Fibroblast of lung (primary cell): ENCODE results near the gene DHDDS.

Experiments
- CTCF ChIP-seq, 2 donors: IDR thresholded peaks in 1 of 2; conservative IDR thresholded peaks in 1 of 2; 1 replicate in 1 of 2; 2 replicates in 1 of 2; pipeline ENCODE4 v1.5.1; 2011 to 2012; ENCODE audit warnings: low read length in 2 of 2, control low read depth in 1 of 2, inconsistent platforms in 1 of 2, low read depth in 1 of 2, mild to moderate bottlenecking in 1 of 2
- EZH2 ChIP-seq: IDR thresholded peaks from 2 replicates; pipeline ENCODE4 v1.5.1; 2012; ENCODE audit warnings: low read length, control low read depth, mild to moderate bottlenecking; ENCODE audit errors: missing control alignments

GRCh38 chr1:26483980-26484379, 51.9 kb downstream of the DHDDS start:
- TF ChIP-seq CTCF (conservative IDR thresholded peaks at IDR 0.05 in 1 of 2, IDR thresholded peaks at IDR 0.05 in 1 of 2; ENCODE audit: low read depth in 1 of 2, low read length in 2 of 2), result no peak
- TF ChIP-seq EZH2, result no peak
